GM03348 (cell line): Measurements from ENCODE around the gene BAZ2B.
"Not testable (repeated sequence)": the region's sequence is repeated elsewhere in the genome, so short reads cannot be mapped to it uniquely, and the experiment has no call there.

Experiments used
- DNase-seq: peaks from one replicate; pipeline ENCODE4 v3.0.0; 2012; ENCODE audit warnings: low spot score

The BAZ2B gene, protein sequence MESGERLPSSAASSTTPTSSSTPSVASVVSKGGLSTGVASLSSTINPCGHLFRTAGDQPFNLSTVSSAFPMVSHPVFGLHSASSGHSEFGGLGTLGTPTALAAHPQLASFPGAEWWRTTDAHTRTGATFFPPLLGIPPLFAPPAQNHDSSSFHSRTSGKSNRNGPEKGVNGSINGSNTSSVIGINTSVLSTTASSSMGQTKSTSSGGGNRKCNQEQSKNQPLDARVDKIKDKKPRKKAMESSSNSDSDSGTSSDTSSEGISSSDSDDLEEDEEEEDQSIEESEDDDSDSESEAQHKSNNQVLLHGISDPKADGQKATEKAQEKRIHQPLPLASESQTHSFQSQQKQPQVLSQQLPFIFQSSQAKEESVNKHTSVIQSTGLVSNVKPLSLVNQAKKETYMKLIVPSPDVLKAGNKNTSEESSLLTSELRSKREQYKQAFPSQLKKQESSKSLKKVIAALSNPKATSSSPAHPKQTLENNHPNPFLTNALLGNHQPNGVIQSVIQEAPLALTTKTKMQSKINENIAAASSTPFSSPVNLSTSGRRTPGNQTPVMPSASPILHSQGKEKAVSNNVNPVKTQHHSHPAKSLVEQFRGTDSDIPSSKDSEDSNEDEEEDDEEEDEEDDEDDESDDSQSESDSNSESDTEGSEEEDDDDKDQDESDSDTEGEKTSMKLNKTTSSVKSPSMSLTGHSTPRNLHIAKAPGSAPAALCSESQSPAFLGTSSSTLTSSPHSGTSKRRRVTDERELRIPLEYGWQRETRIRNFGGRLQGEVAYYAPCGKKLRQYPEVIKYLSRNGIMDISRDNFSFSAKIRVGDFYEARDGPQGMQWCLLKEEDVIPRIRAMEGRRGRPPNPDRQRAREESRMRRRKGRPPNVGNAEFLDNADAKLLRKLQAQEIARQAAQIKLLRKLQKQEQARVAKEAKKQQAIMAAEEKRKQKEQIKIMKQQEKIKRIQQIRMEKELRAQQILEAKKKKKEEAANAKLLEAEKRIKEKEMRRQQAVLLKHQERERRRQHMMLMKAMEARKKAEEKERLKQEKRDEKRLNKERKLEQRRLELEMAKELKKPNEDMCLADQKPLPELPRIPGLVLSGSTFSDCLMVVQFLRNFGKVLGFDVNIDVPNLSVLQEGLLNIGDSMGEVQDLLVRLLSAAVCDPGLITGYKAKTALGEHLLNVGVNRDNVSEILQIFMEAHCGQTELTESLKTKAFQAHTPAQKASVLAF (N-terminal part only)

DNA sequence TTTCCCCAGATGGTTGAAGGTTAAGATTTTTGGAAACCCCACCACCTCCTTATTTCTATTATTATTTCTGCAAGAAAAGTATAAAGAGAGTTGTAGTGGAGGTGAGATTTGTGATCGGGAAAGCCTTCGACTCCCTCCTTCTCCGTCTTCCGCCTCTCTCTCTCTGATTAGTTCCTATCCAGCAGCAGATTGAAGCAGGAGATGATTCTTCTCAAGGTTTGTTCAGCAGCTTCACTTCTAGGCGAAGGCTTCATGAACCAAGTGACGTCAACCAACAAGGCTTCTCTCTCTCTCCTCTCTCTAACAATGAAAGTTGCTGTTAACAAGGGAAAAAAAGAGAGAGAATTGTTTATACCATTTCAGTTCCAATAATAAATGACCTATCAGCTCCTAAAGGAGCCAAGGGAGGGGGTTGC is at the start of gene BAZ2B:
Gene BAZ2B, minus strand, starts transcription at position 263 of the 416 bp plus-strand sequence. CDS start 137,829 bp downstream, outside the sequence.
- peak; percentile 63 for DNase-seq

GRCh38 chr2:159661286-159661685 is 44.9 kb upstream of the BAZ2B start:
- peak; percentile 16 for DNase-seq

GRCh38 chr2:159658881-159659873 is 42.8 kb upstream of the BAZ2B start:
- DNase-seq: peak; percentile 61

GRCh38 chr2:159653962-159654361 is 37.6 kb upstream of the BAZ2B start:
- DNase-seq: no peak

- no peak for DNase-seq
Observed at GRCh38 chr2:159651884-159652283, 35.5 kb upstream of the BAZ2B start.

GRCh38 chr2:159650574-159650973 is 34.2 kb upstream of the BAZ2B start:
- DNase-seq: no peak

- no peak for DNase-seq
Observed at GRCh38 chr2:159648643-159649042, 32.3 kb upstream of the BAZ2B start.

GRCh38 chr2:159647667-159648066 is 31.3 kb upstream of the BAZ2B start:
- DNase-seq: no peak

GRCh38 chr2:159640176-159640575 is 23.8 kb upstream of the BAZ2B start:
- no peak for DNase-seq

DNA sequence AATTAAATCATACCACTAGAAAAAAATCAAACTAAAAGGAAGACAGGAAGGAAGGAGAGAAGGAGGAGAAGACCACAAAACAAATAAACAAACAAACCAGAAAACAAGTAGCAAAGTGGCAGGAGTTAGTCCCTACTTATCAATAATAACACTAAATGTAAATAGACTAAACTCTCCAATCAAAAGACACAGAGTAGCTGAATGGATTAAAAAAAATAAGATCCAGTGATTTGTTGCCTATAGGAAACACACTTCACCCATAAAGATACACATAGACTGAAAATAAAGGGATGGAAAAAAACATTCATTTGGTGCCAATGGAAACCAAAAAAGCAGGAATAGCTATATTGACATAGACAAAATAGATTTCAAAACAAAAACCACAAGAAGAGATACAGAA is 23.4 kb upstream of the BAZ2B start:
- no peak for DNase-seq

- no peak for DNase-seq
Observed at GRCh38 chr2:159639071-159639470, 22.7 kb upstream of the BAZ2B start.

- peak; percentile 6 for DNase-seq
Observed at GRCh38 chr2:159637988-159638501, 21.7 kb upstream of the BAZ2B start.

- no peak for DNase-seq
Observed at GRCh38 chr2:159637240-159637639, 20.9 kb upstream of the BAZ2B start.

GRCh38 chr2:159635006-159635789 is 18.9 kb upstream of the BAZ2B start:
- DNase-seq: peak; percentile 39

- no peak for DNase-seq
Observed at GRCh38 chr2:159633219-159633618, 16.9 kb upstream of the BAZ2B start.

GRCh38 chr2:159625628-159626027 is 9.3 kb upstream of the BAZ2B start:
- not testable (repeated sequence) for DNase-seq

DNA sequence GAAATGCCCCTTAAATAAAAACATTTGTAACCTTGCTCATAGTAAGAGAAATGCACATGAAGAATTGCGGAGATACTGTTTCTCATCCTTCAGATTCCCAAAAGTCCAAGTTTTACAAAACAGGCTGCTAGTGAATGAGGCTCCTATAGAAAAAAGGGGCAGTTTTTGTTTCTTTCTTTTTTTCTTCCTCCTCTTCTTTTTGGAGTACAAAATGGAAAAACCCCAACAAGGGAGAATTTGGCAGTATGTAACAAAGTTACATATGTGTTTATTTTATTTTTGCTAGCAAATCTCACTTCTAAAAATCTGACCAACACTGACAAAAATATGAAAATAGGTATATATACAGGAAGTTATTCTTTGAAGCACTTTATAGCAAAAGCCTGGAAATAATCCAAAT is 7.1 kb upstream of the BAZ2B start:
- no peak for DNase-seq

- DNase-seq: no peak
Observed at GRCh38 chr2:159622966-159623365, 6.6 kb upstream of the BAZ2B start.

GRCh38 chr2:159620796-159621195 is 4.4 kb upstream of the BAZ2B start:
- no peak for DNase-seq

DNA sequence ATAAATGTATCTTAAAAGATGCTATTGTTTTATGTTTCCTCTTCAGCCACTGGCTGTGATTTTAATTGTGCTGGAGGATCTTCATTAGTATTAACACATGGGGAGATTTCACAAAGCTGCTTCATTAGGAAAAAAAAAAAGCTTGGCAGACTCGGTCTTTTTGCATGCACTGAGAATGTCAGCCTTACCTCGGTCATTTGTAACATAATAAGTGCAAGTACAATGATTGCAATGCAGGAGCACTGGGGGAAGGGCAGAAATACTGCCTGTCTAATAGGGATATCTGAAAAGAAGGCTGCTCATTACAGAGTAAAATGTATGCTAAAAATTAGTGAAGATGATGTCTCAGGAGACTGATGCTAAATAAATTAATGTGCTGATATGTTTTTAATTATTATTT is 1.3 kb upstream of the BAZ2B start:
- DNase-seq: no peak
